GM12878 (cell line): ENCODE measurements around the gene SFTPB. TPM values are rescaled to one million over a fixed set of nuclear protein-coding genes. Genes with fewer than 3 reads are reported as not detected.

Experiments
- ATAC-seq: fragments of 200-7000 bp; cut with Tn5 transposase; 3 replicates; pipeline ENCODE4 v1.9.1; 2020; ENCODE audit warnings: mild to moderate bottlenecking, moderate library complexity
- BruUV-seq: library from RNA; stranded (reverse); fragments of 400-500 nt; replicated peaks from 2 replicates; lab custom pipeline; 2021; lab: Mats Ljungman, UMichigan
- CTCF ChIA-PET: fragments of 300-600 bp; sonication (Branson Sonifier 250); formaldehyde crosslinking; extraction: SDS; loops from one replicate; lab custom pipeline; 2021; ENCODE audit warnings: inconsistent platforms; lab: Yijun Ruan, JAX
- POLR2A ChIA-PET: fragments of 350-600 bp; formaldehyde crosslinking; extraction: SDS; loops from one replicate; lab custom pipeline; 2021; ENCODE audit warnings: inconsistent platforms; lab: Charles Lee
- RAD21 ChIA-PET: fragments of 300-600 bp; sonication (Branson Sonifier 250); formaldehyde crosslinking; loops from one replicate; lab custom pipeline; 2023; ENCODE audit warnings: antibody characterized with exemption; ENCODE audit not compliant: unreplicated experiment; lab: Charles Lee
- SMC1A ChIA-PET: fragments of 300-600 bp; sonication (Branson Sonifier 250); formaldehyde crosslinking; loops from one replicate; lab custom pipeline; 2023; ENCODE audit not compliant: unreplicated experiment, uncharacterized antibody; lab: Charles Lee
- DNase-seq: peaks from one replicate; pipeline ENCODE4 v3.0.0-alpha.2; 2011; ENCODE audit warnings: low read depth, low spot score
- FAIRE-seq: peaks from 3 replicates; lab custom pipeline; 2011; peaks lifted over from hg19 to GRCh38; lab: Jason Lieb, UNC
- H2AFZ ChIP-seq: 2 replicates; pipeline ENCODE4 v1.6.0; 2011; ENCODE audit warnings: low read depth, low read length, control low read depth; ENCODE audit not compliant: control insufficient read depth
- H3K27ac ChIP-seq: 2 replicates; pipeline ENCODE4 v1.5.1; 2011; ENCODE audit warnings: control low read depth; ENCODE audit not compliant: control insufficient read depth, insufficient read depth
- H3K27me3 ChIP-seq, 2 experiments: replicated peaks in 1 of 2; 2 replicates each; pipeline versions ENCODE4 v1.6.0 to v1.6.1; 2011; ENCODE audit warnings: low read length in 1 of 2; ENCODE audit not compliant: control insufficient read depth in 2 of 2, insufficient read depth in 2 of 2
- H3K36me3 ChIP-seq, 2 experiments: 2 replicates each; pipeline ENCODE4 v1.5.1; 2011; ENCODE audit warnings: low read length in 1 of 2; ENCODE audit not compliant: control insufficient read depth in 2 of 2, insufficient read depth in 2 of 2
- H3K4me1 ChIP-seq: 2 replicates; pipeline ENCODE4 v1.6.1; 2011; ENCODE audit warnings: mild to moderate bottlenecking, low read length, moderate library complexity, mixed read lengths; ENCODE audit not compliant: control insufficient read depth, insufficient read depth
- H3K4me2 ChIP-seq: 2 replicates; pipeline ENCODE4 v1.6.0; 2011; ENCODE audit warnings: control low read depth; ENCODE audit not compliant: control insufficient read depth, insufficient read depth
- H3K4me3 ChIP-seq: fragments of 200-600 bp; sonication (generic); 2 replicates; pipeline ENCODE4 v1.5.1; 2016
- H3K79me2 ChIP-seq: 2 replicates; pipeline ENCODE4 v1.6.0; 2011; ENCODE audit warnings: low read length; ENCODE audit not compliant: control insufficient read depth, insufficient read depth
- H3K9ac ChIP-seq: 2 replicates; pipeline ENCODE4 v1.8.0; 2011; ENCODE audit warnings: low read length, control low read depth, mixed read lengths; ENCODE audit not compliant: control insufficient read depth, insufficient read depth
- H3K9me3 ChIP-seq: replicated peaks from 3 replicates; pipeline ENCODE4 v1.5.1; 2011; ENCODE audit warnings: mild to moderate bottlenecking, low read length; ENCODE audit not compliant: control insufficient read depth, insufficient read depth
- H4K20me1 ChIP-seq: 2 replicates; pipeline ENCODE4 v1.6.0; 2011; ENCODE audit not compliant: control insufficient read depth, insufficient read depth
- BMI1 ChIP-seq: fragments of 450-650 bp; IDR thresholded peaks from 2 replicates; pipeline ENCODE4 v1.6.1; 2016; ENCODE audit warnings: mild to moderate bottlenecking, moderate library complexity, borderline replicate concordance
- CHD1 ChIP-seq: IDR thresholded peaks from 2 replicates; pipeline ENCODE4 v1.6.1; 2012; ENCODE audit warnings: low read depth, low read length, improper control_type of control experiment
- EGR1 ChIP-seq, 2 experiments: IDR thresholded peaks; 1 replicate in 1 of 2; 2 replicates in 1 of 2; pipeline ENCODE4 v1.6.1; 2011 to 2012; ENCODE audit warnings: low read depth in 2 of 2, low read length in 2 of 2, borderline replicate concordance in 1 of 2, mild to moderate bottlenecking in 1 of 2, moderate library complexity in 1 of 2
- JUND ChIP-seq: IDR thresholded peaks from 2 replicates; pipeline ENCODE4 v1.6.1; 2012; ENCODE audit warnings: low read depth, mild to moderate bottlenecking, low read length, improper control_type of control experiment, moderate library complexity
- MTA2 ChIP-seq: fragments of 450-650 bp; IDR thresholded peaks from 2 replicates; pipeline ENCODE4 v1.6.1; 2016; ENCODE audit warnings: low read depth, mild to moderate bottlenecking, moderate library complexity
- NR2F1 ChIP-seq: fragments of 450-650 bp; conservative IDR thresholded peaks from 2 replicates; pipeline ENCODE4 v1.6.1; 2017; ENCODE audit warnings: mild to moderate bottlenecking
- RAD21 ChIP-seq: IDR thresholded peaks from 2 replicates; pipeline ENCODE4 v1.6.1; 2011; ENCODE audit warnings: mild to moderate bottlenecking, low read depth, low read length, moderate library complexity; ENCODE audit not compliant: insufficient read depth
- RCOR1 ChIP-seq: conservative IDR thresholded peaks from 2 replicates; pipeline ENCODE4 v1.6.1; 2012; ENCODE audit warnings: low read depth, low read length, improper control_type of control experiment
- STAT1 ChIP-seq: fragments of 450-650 bp; conservative IDR thresholded peaks from 2 replicates; pipeline ENCODE4 v1.6.1; 2014; ENCODE audit warnings: antibody characterized with exemption, mild to moderate bottlenecking
- YY1 ChIP-seq: IDR thresholded peaks from 2 replicates; pipeline ENCODE4 v1.6.1; 2011; ENCODE audit warnings: low read depth, mild to moderate bottlenecking, low read length
- ZNF274 ChIP-seq: IDR thresholded peaks from one replicate; pipeline ENCODE4 v1.8.0; 2011; ENCODE audit not compliant: insufficient read length, insufficient read depth
- WGBS: methylation state at CpG from one replicate; pipeline ENCODE4 v1.1.6; 2016; ENCODE audit warnings: low lambda C conversion rate; ENCODE audit not compliant: insufficient replicate concordance, insufficient coverage; ENCODE audit errors: missing lambda C conversion rate; 5-methylcytosine and 5-hydroxymethylcytosine counted together
- in situ Hi-C: fragments of 300-500 bp; cut with MboI; formaldehyde crosslinking; loops from 9 replicates; pipeline ENCODE4 v1.14.3; 2018; ENCODE audit warnings: mixed read lengths
- intact Hi-C: fragments of 100-400 bp; cut with micrococcal nuclease; formaldehyde crosslinking; loops from one replicate; pipeline ENCODE4 v1.14.2; 2022; ENCODE audit not compliant: unreplicated experiment
- polyA plus RNA-seq, 11 experiments: library from polyadenylated mRNA; depleted of rRNA in 4 of 11; unstranded in 6 of 11; stranded (reverse) in 5 of 11; fragments of >200 nt; fragmentation: Nextera tagmentation in 4 of 11; fragmentation: Illumina TruSeq in 1 of 11; extraction: Ambion mirVana in 4 of 11; extraction: Trizol in 1 of 11; gene quantifications; 1 replicate in 1 of 11; 2 replicates in 10 of 11; pipeline versions ENCODE4 v1.2.1 to v1.2.3, GENCODE V29; 2011 to 2016; ENCODE audit warnings: inconsistent platforms in 2 of 11, missing spikeins in 2 of 11, low read depth in 1 of 11
- total RNA-seq, 4 experiments: library from RNA; depleted of rRNA in 3 of 4; stranded (reverse); fragments of >200 nt in 3 of 4; fragmentation: Illumina TruSeq in 1 of 4; extraction: Trizol in 1 of 4; gene quantifications; 2 replicates each; pipeline versions ENCODE4 v1.2.1 to v1.2.3, GENCODE V29; 2013 to 2021
- TF ChIP-seq, protein P1 (sequence below): IDR thresholded peaks from 2 replicates; pipeline ENCODE4 v1.6.1; 2011; ENCODE audit warnings: borderline replicate concordance, low read depth, mild to moderate bottlenecking, moderate library complexity, mixed read lengths, low read length; ENCODE audit not compliant: insufficient read depth; ENCODE audit errors: extremely low read length
- TF ChIP-seq, protein P2 (sequence below): IDR thresholded peaks from 2 replicates; pipeline ENCODE4 v1.6.1; 2012; ENCODE audit warnings: low read depth, low read length, improper control_type of control experiment
- TF ChIP-seq, protein P3 (sequence below): IDR thresholded peaks from 2 replicates; pipeline ENCODE4 v1.6.1; 2012; ENCODE audit warnings: low read length, inconsistent platforms

Gene SFTPB
- total and polyA plus RNA-seq, 10 of the 15 experiments (the other 5 are each of a cell fraction or from before 2014, with no cell fraction given), result 0.02 to 5.3 TPM; not detected in 8

DNA sequence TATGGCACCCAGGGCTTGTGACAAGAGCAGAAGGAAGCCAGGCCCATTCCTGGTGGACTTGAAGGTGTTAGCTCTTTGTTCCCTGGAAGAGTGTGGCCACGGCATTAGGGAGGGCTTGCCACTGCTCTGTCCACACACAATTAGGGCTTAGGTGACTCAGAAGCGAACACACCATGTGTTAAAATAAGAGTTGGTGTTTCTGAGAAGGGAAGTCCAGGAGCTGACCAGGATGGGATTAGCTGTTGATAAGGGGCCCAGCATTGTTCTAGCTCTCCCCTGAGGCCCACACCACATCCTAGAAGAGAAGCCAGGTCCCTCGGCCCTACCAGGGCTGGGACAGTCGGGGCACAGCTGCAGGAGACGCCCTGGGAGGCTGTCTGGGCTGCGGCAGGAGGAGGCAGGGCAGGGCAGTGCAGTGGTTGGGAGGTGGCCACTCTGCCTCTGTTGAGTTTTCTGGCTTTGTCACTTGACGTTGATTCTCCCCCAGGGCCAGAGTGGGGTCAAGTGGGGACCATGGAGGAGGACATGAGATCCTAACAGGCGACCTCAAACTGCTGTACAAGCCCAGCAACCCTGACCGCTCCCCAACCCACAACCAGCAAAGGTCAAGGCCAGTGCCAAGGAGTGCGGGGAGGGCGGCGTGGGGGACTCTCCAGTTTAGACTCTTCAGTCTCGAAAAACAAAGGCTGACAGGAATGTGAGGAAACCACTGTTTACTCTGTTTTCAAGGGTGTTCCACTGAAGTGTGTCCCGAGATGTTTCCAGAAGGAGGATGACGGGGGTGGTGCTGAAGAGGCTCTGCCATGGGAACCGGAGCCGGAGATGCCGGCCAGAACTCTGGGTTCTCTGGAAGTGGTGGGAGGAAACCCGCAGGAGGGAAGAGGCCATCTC, 42.9 kb upstream of the SFTPB start:
- Histone ChIP-seq H3K9me3 (no peaks in the 10 kb centered on the region), H3K79me2 (no peaks in the 10 kb centered on the region), H3K9ac (no peak overlapping the region), H3K4me3 (no peak overlapping the region), H3K4me1 (peaks cover 7% of the 10 kb centered on the region), H3K4me2 (no peak overlapping the region), H3K27ac (no peak overlapping the region), H3K27me3 (no peaks in the 10 kb centered on the region; a peak in 1 of 4 replicates), H2AFZ (no peak overlapping the region), H3K36me3 (no peaks in the 10 kb centered on the region), H4K20me1 (no peaks in the 10 kb centered on the region)
- ATAC-seq (no peak), FAIRE-seq (no peak), DNase-seq (no peak)
- no TSS peak for BruUV-seq
- intact Hi-C loops, result no loop called here
- RAD21 ChIA-PET, result interaction anchor here (0.7 to 4.0 kb wide), 2 partner anchors 32 to 74 kb away, joined by 3 to 42 read pairs; no protein-coding TSS in a partner anchor
- POLR2A ChIA-PET, result interaction anchor here (1.3 kb wide), 1 partner anchor 8 kb away, joined by 3 read pairs; no protein-coding TSS in a partner anchor
- SMC1A ChIA-PET, result interaction anchor here (0.7 to 9.8 kb wide), 5 partner anchors 8 to 211 kb away, joined by 3 to 75 read pairs (median 22); no protein-coding TSS in a partner anchor
- WGBS, result 38% methylated on average over 19 of the region's 19 CpGs
- CTCF ChIA-PET, result interaction anchor here (0.6 to 10.2 kb wide), 5 partner anchors 14 to 136 kb away, joined by 3 to 194 read pairs (median 8); no protein-coding TSS in a partner anchor
- TF ChIP-seq ZNF274, result no peak
- TF ChIP-seq BMI1, result no peak
- no peak for TF ChIP-seq RAD21
- TF ChIP-seq JUND, result no peak
- no peak for TF ChIP-seq YY1
- no peak for TF ChIP-seq EGR1 (IDR thresholded peaks at IDR 0.05; ENCODE audit: borderline replicate concordance in 1 of 2, low read depth in 2 of 2, low read length in 2 of 2)
- no peak for TF ChIP-seq STAT1
- TF ChIP-seq, protein P1, sequence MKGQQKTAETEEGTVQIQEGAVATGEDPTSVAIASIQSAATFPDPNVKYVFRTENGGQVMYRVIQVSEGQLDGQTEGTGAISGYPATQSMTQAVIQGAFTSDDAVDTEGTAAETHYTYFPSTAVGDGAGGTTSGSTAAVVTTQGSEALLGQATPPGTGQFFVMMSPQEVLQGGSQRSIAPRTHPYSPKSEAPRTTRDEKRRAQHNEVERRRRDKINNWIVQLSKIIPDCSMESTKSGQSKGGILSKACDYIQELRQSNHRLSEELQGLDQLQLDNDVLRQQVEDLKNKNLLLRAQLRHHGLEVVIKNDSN, result no peak
- TF ChIP-seq CHD1, result no peak
- TF ChIP-seq, protein P2, sequence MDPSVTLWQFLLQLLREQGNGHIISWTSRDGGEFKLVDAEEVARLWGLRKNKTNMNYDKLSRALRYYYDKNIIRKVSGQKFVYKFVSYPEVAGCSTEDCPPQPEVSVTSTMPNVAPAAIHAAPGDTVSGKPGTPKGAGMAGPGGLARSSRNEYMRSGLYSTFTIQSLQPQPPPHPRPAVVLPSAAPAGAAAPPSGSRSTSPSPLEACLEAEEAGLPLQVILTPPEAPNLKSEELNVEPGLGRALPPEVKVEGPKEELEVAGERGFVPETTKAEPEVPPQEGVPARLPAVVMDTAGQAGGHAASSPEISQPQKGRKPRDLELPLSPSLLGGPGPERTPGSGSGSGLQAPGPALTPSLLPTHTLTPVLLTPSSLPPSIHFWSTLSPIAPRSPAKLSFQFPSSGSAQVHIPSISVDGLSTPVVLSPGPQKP, result no peak
- no peak for TF ChIP-seq NR2F1
- TF ChIP-seq RCOR1, result no peak
- TF ChIP-seq, protein P3, sequence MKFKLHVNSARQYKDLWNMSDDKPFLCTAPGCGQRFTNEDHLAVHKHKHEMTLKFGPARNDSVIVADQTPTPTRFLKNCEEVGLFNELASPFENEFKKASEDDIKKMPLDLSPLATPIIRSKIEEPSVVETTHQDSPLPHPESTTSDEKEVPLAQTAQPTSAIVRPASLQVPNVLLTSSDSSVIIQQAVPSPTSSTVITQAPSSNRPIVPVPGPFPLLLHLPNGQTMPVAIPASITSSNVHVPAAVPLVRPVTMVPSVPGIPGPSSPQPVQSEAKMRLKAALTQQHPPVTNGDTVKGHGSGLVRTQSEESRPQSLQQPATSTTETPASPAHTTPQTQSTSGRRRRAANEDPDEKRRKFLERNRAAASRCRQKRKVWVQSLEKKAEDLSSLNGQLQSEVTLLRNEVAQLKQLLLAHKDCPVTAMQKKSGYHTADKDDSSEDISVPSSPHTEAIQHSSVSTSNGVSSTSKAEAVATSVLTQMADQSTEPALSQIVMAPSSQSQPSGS, result no peak
- TF ChIP-seq MTA2, result no peak
- in situ Hi-C loops, result no loop called here
